ENCODE results near the gene MRTFA.

MRTFA gene

DNA sequence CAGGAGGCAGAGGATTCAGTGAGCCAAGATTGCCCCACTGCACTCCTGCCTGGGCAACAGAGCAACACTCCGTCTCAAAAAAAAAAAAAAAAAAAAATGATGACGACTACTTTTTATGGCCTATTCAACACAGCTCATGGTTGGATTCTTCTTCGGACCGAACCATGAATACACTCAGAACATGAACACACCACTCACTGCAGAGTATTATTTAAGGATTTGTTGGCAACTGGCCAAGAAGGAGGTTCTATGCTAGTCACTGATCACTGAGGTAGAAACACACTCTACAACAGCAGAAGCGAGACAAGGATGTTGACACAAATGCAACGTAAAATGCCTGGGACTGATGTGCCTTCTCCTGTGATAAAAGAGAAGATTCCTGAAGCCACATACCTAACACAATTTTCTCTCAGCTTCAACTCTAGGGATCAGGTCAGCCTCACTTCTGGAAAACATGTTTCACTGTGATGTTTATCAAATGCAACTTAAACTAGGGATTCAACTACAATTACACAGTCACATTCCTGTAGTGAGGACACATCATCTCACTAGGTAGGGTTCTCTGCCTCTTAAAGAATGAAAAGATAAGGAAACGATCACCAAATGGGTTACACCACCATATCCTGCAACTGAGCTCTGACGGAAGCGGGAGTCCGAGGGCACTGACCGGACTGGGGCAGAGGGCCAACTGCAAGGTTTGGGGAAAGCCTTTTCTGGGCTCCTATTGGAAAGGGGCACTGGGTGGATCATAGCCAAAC lies 183.6 kb downstream of the MRTFA start:
- DNase-seq, result no peak

DNA sequence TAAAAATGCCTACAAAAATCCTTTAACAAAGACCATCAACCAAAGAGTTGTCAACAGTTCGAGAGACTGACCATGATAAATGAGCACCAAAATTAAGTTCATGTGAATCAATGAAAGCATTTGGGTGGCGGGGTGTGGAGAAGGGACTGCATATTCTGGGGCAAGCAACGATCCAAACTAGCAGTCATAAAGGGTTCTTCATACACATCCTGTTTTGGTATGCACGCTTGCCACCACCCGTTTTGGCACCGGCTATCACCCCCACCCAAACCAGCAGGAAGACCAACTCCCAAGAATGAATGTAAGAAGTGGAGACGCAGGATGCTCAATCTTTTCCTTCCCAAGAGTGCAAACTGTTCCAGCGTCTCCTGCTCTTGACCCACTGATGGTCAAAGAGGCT lies 185.3 kb downstream of the MRTFA start:
- no peak for DNase-seq

DNA sequence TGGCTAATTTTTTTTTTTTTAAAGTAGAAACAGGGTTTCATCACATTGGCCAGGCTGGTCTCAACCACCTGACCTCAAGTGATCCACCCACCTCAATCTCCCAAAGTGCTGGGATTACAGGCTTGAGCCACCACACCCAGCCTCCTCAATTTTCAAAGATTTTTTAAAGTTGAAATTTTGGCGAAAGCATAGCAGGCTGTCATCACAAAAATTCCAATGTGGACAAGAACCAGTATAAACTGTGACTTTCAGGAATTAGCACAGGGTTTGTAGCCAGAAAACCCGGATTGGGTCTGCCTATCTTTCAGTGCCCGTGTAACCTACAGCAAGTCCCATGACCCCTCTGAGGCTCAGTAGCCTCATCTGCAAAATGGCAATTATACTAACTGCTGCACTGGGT lies 185.9 kb downstream of the MRTFA start:
- DNase-seq, result no peak

GRCh38 chr22:40449676-40450035 lies 186.9 kb downstream of the MRTFA start:
- no peak for DNase-seq

DNA sequence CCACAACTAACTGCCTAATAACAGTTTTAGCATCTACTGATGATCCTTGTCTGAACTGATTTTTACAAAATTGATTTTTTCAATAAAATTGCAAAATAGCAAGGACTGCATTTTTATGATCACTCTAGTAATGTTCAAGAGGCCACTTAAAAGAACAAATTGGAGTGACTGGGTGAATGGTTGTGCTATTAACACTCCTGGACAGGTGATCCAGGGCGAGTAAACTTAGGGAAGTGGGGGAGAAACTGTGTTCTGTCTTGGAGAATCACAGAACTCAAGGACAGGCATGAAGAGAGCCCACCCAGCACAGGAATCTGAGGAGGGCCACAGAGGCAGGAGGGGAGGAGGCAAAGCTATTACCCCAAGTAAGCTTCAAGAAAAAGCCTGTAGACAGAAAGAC lies 190.3 kb downstream of the MRTFA start:
- DNase-seq, result no peak

DNA sequence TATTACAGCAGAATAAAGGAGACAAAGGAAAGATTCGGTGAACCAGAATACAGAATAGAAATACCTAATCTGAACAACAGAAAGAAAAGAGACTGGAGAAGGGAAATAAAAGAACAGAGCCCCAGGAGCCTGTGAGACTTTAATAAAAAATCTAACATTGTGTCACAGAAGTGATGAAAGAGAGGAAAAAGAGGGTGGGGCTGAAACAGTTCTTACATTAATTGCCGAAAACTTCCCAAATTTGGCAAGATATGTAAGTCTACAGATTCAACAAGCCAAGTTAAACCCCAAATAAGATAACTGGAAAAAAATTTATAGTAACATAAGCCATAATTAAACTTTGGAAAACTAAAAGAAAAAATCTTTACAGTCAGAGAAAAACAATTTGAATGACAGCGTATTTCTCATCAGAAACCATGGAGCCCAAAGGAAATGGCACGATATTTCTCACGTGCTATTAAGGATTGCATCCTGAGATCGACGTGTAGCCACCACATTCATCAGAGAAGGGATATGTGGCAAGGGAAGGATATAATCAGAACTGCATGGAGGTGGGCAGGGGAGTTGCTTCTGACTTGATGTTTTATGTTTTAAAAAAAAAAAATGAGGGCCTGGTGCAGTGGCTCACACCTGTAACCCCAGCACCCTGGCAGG lies 192.2 kb downstream of the MRTFA start:
- no peak for DNase-seq

DNA sequence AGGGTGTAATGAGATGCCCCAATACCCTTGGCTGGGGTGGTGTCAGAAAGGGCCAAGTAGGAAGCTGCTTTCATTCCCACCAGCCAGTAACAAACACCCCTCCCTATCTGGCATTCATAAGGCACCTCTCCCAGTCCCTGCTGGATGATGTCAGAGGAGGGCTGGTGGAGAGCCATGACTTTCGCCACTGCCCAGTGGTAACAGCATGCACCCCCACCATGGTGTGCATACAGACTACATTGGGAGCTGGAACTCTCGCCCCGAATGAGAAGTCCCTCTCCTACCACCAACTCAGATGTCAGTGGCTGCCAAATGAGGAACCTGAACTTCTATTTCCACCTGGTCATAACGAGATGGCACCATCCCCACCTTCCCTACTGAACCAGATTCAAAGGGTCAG lies 192.8 kb downstream of the MRTFA start:
- no peak for DNase-seq

DNA sequence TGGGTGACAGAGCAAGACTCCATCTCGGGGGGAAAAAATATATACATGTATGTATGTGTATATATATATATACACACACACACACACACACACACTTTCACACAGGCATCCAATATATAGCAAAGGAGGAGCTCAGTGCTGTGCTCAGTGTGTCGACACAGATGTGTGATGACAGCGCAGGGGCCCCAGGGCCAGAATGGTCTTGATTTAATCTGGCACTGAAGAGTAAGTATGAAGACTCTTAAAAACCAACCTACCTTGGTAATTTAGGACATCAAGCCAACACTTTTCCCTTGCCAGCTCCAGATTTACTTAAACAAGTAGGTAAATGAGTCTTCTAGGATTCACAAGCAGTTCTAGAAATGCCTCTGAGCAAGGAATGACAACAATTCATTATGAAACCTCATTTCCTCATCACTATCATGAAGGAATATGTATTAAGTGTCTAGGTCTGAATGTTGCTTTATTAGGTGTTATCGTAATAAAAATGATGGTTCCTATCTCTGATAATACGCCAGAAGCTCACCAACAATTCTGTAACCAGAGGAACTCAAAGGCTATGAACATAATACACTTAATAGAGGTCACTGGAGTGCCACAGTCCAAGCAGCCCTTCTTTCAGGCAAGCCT lies 194.6 kb downstream of the MRTFA start:
- DNase-seq, result no peak

DNA sequence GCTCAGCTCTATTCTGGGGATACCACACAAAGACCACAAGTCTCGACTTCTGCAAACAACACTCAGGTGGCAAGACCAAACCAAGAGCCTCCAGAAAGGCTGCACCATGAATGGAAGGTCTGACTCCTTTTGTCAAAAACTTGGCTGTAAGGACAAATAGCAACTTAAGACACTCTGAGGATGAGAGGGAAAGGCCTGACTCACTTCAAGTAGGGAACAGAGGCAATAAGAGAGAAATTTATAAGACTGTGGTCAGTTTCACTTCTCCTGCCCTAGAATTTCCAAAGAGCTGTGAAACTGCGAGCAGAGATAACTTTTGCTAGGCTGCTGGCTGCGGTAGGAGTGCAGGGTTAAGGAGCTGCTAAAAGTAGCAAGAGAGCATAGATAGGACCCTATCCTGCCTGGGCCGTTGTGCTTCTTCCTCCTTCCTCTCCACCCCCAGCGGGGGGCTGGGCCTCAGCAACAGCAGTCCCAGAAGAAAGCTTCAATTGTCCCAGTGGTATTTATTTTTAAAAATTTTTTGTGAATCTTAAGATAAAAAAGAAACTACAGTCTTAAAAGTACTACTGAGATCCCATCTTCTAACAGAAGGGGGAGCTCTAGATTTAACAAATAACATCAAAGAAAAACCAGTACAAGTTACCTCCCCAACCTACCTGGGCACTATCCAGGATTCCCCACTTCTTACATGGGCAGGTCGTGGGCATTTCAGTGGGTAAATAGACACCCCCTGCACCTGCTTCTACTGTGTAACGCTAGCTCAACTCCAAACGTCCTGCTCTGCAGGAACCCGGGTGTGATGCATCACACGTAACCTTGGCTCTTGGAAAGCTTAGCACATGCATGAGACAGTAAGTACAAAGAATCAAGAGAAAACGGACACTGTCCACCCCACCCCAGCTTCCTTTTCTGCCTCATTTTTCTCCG lies 199.8 kb downstream of the MRTFA start:
- no peak for DNase-seq

DNA sequence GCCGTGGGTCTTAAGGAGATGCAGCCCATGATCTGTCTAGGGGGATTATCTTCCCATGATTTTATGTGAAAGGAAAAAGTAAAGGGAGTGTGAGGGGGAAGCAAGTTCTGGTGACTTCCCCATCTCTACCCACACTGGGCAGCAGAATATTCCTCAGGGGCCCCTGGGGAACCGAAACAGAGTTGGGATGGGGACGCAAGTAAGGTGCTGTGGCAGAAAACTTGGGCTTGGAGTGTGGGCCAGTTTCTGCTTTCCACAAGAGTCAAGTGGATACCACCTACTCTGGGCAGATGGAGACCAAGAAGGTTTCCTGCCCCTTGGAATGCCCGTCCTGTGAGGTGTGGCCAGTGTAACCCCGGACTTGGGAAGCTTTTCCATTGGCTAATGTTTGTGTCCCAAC lies 201.8 kb downstream of the MRTFA start:
- no peak for DNase-seq

GRCh38 chr22:40434106-40434505 lies 202.4 kb downstream of the MRTFA start:
- DNase-seq, result no peak

DNA sequence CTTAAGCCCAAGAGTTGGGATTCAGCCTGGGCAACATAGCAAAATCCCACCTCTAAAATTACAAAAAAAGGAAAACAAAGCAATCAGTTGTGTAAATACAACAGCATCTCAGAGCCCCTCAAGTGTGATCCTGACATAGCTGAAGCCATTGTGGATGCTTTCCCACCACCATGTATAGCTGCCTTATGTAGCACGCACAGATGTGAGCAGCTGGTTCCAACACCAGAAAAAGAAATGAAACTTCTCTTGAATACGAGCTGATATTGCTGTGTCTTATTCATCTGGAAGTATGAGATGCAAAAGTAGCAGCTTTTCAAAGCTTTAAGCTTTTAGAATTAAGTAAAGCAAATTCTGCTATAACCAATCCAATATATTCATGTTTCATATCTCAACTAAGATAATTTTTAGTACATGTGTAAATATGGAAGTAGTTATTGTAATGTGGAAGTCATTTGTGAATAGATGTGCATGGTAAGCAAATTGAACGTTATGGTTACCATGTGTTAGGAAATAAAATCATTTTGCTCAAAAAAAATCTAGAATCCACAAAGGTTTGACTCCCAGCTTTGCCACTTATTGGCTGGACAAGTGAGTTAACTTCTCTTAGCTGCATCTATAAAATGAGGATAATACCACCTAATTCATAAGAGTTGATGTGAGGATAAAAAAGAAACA lies 203.0 kb downstream of the MRTFA start:
- DNase-seq, result no peak

DNA sequence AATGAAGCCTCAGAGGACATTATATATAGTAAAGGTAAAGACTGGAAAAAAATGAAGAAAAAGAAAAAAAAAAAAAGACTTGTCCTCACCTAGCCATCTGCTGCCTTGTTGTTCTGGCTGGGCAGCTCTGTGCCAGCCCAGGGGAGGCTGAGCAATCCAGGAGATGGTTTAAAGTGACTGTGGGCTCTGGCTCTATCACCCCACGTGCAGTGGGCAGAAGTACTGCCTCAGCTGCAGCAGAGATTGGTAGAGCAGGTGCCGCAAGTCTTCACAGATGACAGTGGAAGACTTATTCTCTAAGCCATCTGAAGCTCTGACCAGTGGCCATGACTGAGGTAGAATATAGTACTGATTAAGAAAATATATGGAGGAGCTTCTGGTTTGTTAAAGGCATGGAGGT lies 203.9 kb downstream of the MRTFA start:
- DNase-seq, result no peak

DNA sequence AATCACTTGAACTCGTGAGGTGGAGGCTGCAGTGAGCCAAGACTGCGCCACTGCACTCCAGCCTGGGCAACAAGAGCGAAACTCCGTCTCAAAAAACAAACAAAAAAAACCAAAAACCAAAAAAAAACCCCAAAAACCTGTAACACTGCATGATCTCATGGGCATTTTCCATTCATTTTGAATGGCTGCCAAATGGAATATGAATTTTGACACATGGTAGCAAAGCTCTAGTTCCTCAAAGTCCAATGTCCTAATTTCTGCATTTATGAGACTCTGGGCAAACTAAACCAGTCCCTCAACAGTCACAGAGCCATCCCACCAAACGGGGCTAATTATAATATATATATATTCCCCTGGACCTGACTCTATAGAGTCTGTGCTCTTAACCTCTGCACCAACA lies 204.4 kb downstream of the MRTFA start:
- no peak for DNase-seq

DNA sequence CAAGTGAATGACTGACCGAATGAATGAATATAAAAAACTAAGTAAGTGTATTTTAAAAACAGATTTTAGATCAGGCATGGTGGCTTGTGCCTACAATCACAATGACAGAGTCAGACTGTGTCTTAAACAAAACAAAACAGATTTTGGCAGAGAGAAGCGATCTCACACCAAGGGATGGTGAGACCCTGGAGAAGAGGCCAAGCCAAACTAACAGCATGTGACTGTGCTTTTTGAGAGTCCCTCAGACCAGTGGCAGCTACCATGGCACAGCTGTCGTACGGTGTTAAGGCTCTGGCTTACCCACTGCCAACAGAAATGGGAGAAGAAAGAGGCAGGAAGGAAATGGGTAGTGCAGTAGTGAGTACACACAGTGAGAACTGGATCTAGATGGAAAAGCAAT lies 205.5 kb downstream of the MRTFA start:
- no peak for DNase-seq

- DNase-seq, result no peak
Observed at GRCh38 chr22:40429481-40429880, 207.0 kb downstream of the MRTFA start.

GRCh38 chr22:40428796-40429195 lies 207.7 kb downstream of the MRTFA start:
- DNase-seq, result no peak

GRCh38 chr22:40426594-40427333 lies 209.8 kb downstream of the MRTFA start:
- DNase-seq, result no peak

GRCh38 chr22:40425082-40425481 lies 211.4 kb downstream of the MRTFA start:
- no peak for DNase-seq

GRCh38 chr22:40423882-40424640 lies 212.5 kb downstream of the MRTFA start:
- DNase-seq, result no peak

DNA sequence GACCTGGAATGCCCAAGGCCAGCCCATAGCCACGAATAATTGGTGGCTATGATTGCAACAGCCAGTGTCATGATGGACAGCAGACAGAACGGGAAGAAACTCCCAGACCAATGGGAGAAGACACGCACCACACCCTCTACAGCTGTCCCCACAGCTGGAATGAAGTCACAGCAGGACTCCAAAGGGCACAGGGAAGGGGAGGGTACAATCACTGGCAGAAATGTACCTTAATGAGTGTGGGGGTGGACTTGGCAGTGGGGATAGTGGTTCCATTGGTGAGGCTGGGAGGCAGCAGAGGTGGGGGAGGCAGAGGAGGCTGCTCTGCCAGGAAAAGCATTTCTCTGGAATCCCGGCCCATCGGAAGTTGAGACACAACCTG lies 213.2 kb downstream of the MRTFA start:
- DNase-seq, result no peak

Measured in GOT3 (cell line).